ENCODE results near the gene FADS3. TPM values are rescaled to one million over a fixed set of nuclear protein-coding genes. Genes with fewer than 3 reads are reported as not detected.

Gene FADS3
- total RNA-seq, 1 donor, result 127 TPM

- Histone ChIP-seq H3K4me1 (ENCODE audit: insufficient read depth, low read length) (no peaks in the 10 kb centered on the region), H3K27ac (ENCODE audit: low read depth, low read length) (no peak overlapping the region), H3K79me2 (ENCODE audit: insufficient read depth, low read length) (no peaks in the 10 kb centered on the region), H2AFZ (ENCODE audit: low read length) (no peak overlapping the region), H3K9me3 (ENCODE audit: low read depth, low read length) (no peaks in the 10 kb centered on the region), H3K27me3 (ENCODE audit: insufficient read depth, low read length) (no peaks in the 10 kb centered on the region), H3K36me3 (ENCODE audit: insufficient read depth, low read length) (peaks cover 8% of the 10 kb centered on the region), H4K20me1 (ENCODE audit: insufficient read depth, low read length) (no peaks in the 10 kb centered on the region), H3K4me2 (ENCODE audit: insufficient read depth, low read length) (no peak overlapping the region), H3K4me3 (ENCODE audit: insufficient read depth, low read length) (no peak overlapping the region)
- DNase-seq (ENCODE audit: insufficient read length, low spot score, missing footprints), result peak; percentile 77
- no peak for TF ChIP-seq CTCF (IDR thresholded peaks at IDR 0.05; ENCODE audit: extremely low read depth, low read depth, low read length)
Measured at GRCh38 chr11:61860054-61860903, 31.1 kb downstream of the FADS3 start.

GRCh38 chr11:61855939-61856680 lies 35.2 kb downstream of the FADS3 start:
- Histone ChIP-seq H3K27ac (ENCODE audit: low read depth, low read length) (no peak overlapping the region), H3K36me3 (ENCODE audit: insufficient read depth, low read length) (peaks cover 15% of the 10 kb centered on the region), H3K9me3 (ENCODE audit: low read depth, low read length) (no peaks in the 10 kb centered on the region), H3K4me1 (ENCODE audit: insufficient read depth, low read length) (no peaks in the 10 kb centered on the region), H3K4me3 (ENCODE audit: insufficient read depth, low read length) (no peak overlapping the region), H4K20me1 (ENCODE audit: insufficient read depth, low read length) (no peaks in the 10 kb centered on the region), H3K4me2 (ENCODE audit: insufficient read depth, low read length) (no peak overlapping the region), H3K79me2 (ENCODE audit: insufficient read depth, low read length) (no peaks in the 10 kb centered on the region), H2AFZ (ENCODE audit: low read length) (no peak overlapping the region), H3K27me3 (ENCODE audit: insufficient read depth, low read length) (no peaks in the 10 kb centered on the region)
- peak; percentile 74 for DNase-seq (ENCODE audit: insufficient read length, low spot score, missing footprints)
- no peak for TF ChIP-seq CTCF (IDR thresholded peaks at IDR 0.05; ENCODE audit: extremely low read depth, low read depth, low read length)

GRCh38 chr11:61854966-61855714 lies 36.2 kb downstream of the FADS3 start:
- H3K4me3 ChIP-seq (ENCODE audit: insufficient read depth, low read length), result no peak overlapping the region
- H3K27ac ChIP-seq (ENCODE audit: low read depth, low read length), result no peak overlapping the region
- peak; percentile 55 for DNase-seq (ENCODE audit: insufficient read length, low spot score, missing footprints)
- no peak overlapping the region for H2AFZ ChIP-seq (ENCODE audit: low read length)
- no peaks in the 10 kb centered on the region for H3K27me3 ChIP-seq (ENCODE audit: insufficient read depth, low read length)
- TF ChIP-seq CTCF (IDR thresholded peaks at IDR 0.05; ENCODE audit: extremely low read depth, low read depth, low read length), result no peak
- no peaks in the 10 kb centered on the region for H3K9me3 ChIP-seq (ENCODE audit: low read depth, low read length)
- no peak overlapping the region for H3K4me2 ChIP-seq (ENCODE audit: insufficient read depth, low read length)
- H3K79me2 ChIP-seq (ENCODE audit: insufficient read depth, low read length), result no peaks in the 10 kb centered on the region
- no peaks in the 10 kb centered on the region for H3K4me1 ChIP-seq (ENCODE audit: insufficient read depth, low read length)
- H4K20me1 ChIP-seq (ENCODE audit: insufficient read depth, low read length), result no peaks in the 10 kb centered on the region
- H3K36me3 ChIP-seq (ENCODE audit: insufficient read depth, low read length), result peaks cover 20% of the 10 kb centered on the region

Measured in osteoblast (primary cell).